HPDE6-E6E7 (cell line): Measurements from ENCODE around the gene AK5.

Source experiments
- DNase-seq: peaks from one replicate; pipeline ENCODE4 v3.0.0; 2011; ENCODE audit warnings: missing footprints; ENCODE audit errors: extremely low spot score

Gene AK5

DNA sequence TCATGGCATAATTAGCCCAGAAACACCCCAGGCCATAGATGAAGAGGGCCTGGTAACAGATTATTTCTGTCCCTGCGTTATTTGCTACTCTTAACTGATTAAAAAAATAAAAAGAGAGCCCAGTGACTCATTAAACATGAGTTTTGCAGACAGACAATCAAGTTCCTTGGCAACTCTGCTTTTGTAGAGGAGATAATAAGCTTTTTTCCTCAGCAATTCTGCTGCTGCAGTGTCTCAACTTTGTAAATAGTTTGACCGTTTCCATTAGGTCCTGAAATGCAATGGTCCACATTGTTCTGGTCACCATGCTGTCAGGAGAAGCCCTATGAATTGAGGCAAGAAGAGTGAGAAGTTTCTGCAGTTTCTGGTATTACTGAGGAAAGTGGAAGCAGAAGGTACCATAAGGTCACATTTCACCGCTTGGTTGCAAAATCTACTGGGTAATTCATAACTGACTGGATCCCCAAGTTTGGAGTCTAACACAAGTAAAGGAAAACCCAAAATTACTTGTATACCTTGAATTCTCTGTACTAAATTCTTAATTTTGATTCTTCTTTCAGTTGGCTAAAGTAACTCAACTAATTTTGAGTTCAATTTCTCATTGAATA lies 261.1 kb downstream of the AK5 start:
- no peak for DNase-seq

DNA sequence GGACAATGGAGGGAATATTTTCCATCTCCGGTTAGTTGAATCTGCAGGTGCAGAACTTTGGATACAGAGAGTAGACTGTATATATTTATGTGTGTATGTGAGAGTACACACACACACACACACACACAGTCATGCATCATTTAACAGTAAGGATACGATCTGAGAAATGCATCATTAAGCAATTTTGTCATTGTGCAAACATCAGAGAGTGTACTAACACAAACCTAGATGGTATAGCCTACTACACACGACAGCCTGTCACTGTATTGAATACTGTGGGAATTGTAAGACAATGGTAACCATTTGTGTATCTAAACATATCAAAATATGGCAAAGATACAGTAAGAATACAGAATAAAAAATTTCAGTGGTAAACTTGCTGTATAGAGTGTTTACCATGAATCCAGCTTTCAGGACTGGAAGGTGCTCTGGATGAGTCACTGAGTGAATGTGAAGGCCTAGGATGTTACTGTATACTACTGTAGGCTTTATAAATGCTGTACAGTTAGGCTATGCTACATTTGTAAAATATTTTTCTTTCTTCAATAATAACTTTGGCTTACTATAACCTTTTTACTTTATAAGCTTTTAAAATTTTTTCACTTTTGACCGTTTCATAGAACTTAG lies 262.1 kb downstream of the AK5 start:
- DNase-seq = no peak

DNA sequence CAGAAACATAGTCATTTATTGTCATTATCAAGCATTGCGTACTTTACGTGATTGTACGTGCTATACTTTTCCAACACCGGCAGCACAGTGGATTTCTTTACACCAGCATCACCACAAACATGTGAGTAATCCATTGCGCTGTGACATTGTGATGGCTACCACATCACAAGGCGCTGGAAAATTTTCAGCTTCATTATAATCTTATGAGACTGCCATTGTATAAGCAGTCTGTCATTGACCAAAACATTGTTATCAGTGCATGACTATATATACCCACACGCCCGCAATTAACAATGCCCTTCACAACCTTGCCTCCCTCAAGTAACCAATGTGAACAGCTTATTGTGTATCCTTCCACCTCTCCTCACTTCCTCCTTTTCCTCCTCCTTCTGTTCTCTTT lies 263.0 kb downstream of the AK5 start:
- no peak for DNase-seq

- DNase-seq = no peak
Observed at GRCh38 chr1:77545970-77546369, 264.2 kb downstream of the AK5 start.

- DNase-seq = no peak
Observed at GRCh38 chr1:77546890-77547289, 265.1 kb downstream of the AK5 start.

- no peak for DNase-seq
Observed at GRCh38 chr1:77548285-77548684, 266.5 kb downstream of the AK5 start.

GRCh38 chr1:77550135-77550534 lies 268.3 kb downstream of the AK5 start:
- no peak for DNase-seq

GRCh38 chr1:77552626-77553025 lies 270.8 kb downstream of the AK5 start:
- no peak for DNase-seq

DNA sequence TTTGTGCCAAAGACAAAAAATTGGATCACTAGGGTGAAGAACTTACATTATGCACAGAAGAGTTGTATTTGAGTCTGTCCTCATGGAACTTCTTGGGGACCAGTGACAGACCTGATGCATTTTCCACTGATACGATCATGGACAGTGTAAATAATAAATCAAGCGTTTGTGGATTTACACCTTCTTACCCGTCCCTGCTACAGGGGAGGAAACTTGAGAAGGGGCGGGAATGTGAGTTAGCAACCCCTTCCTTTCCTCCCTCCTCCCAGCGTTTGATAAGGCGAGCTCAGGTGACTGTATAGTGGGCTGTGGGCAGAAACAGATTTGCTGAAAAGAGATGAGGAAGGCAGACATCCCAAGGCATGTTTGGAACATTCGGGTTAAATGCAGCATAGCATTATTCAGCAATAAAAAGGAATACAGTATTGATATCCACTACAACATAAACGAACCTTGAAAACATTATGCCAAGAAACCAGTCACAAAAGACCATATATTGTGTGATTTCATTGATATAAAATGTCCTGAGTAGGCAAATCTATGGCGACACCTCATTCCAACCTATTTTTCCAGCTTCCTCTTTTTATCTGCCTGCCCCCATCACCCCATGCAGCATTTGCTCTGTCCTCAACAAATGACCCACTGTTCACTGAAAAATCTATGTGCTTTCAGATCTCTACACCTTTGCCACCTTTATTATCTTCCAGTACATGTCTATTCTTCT lies 271.9 kb downstream of the AK5 start:
- no peak for DNase-seq

DNA sequence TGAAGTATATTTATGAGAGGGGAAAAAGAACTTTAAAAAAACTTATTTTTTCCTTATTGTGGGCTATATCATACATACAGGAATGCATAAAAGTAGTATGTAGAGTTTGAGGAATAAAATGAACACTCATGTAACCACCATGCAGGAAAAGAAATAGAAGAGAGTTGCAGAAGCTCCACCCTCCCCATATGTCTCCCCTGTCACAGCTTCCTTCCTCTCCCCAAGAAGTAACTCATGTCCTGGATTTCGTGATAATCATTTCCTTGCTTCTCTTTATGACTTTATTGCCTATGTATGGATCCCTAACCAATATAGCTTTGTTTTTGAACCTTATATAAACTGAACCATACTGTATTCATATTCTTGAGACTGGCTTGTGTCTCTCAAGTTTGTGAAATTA lies 274.2 kb downstream of the AK5 start:
- DNase-seq = no peak

DNA sequence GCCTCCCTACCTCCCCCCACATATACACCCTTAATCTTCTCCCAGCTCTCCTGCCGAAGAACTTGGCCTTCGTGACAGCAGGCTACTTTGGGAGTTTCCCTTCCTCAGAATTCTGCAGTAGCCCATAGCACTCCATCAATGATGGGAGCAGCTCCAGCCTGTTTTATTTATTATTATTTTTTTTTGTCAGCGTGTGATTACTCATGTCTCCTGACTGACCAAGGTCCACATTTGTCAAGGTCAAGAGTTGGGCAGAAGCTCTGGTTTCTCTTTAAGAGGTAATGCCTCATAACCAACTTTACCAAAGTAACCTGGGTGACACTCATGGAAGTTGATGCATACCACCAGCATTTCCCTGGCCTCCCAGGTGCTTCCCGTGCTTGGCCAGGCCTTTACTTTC lies 275.2 kb downstream of the AK5 start:
- DNase-seq = no peak

GRCh38 chr1:77558591-77559164 lies 276.9 kb downstream of the AK5 start:
- no peak for DNase-seq

DNA sequence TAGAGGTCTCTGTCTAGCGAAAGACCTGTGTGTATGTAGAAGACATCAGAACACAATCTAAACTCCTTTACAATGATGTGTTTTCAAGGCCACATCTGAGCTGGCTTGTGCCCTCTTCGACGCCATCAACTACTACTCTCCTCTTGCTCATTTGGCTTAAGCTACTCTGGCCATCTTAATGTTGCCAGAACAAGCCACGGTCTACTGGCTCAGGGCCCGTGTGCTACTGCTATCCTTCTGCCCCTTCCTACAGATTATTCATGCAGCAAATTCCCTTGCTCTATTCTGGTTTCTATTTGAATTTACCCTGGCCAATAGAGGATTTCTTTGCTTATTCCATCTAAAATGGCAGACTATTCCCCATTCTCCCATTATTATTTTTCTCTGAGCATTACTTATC lies 278.9 kb downstream of the AK5 start:
- no peak for DNase-seq

- no peak for DNase-seq
Observed at GRCh38 chr1:77562596-77563150, 280.9 kb downstream of the AK5 start.

- no peak for DNase-seq
Observed at GRCh38 chr1:77565321-77565720, 283.5 kb downstream of the AK5 start.

DNA sequence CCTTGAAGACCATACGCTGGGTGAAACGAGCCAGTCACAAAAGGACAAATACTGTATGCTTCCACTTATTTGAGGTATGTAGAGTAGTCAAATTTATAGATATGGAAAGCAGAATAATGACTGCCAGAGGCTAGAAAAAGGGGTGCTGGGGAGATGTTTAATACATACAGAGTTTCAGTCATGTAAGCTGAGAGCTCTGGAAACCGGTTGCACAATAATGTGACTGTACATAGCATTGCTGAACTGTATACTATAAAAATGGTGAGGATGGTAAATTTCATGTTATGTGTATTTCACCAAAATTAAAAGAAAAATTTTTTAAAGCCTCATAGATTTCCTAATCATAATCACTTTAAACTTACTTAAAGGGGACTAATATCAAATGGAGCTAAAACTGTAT lies 289.8 kb downstream of the AK5 start:
- DNase-seq = no peak

- DNase-seq = no peak
Observed at GRCh38 chr1:77579547-77579946, 297.7 kb downstream of the AK5 start.

GRCh38 chr1:77582905-77583304 lies 301.1 kb downstream of the AK5 start:
- DNase-seq = no peak

GRCh38 chr1:77583483-77583882 lies 301.7 kb downstream of the AK5 start:
- no peak for DNase-seq

DNA sequence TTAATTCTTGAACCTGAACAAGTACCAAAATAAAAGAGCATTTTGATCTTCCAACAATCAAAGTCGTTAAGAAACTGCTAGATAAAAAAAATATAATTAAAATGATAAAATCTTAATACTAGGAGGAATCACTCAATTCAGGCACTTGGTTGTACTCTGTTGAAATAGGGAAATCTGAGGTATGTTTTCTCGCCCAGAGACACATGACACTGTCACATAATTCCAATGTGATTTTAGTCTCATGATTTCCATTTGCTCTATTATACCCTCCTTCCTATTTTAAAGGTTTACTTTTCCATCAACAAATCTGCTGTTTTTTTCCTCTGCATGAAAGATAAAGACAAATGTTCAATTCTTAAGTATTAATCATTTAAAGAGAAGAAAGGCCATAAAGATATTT lies 303.1 kb downstream of the AK5 start:
- no peak for DNase-seq

- no peak for DNase-seq
Observed at GRCh38 chr1:77585610-77586314, 303.9 kb downstream of the AK5 start.

- DNase-seq = no peak
Observed at GRCh38 chr1:77589231-77589630, 307.4 kb downstream of the AK5 start.
